ENCODE results near the gene RHBDD3. TPM values are rescaled to one million over a fixed set of nuclear protein-coding genes. Genes with fewer than 3 reads are reported as not detected.

The RHBDD3 gene
- total and polyA plus RNA-seq, 2 of the 8 experiments (the other 6 are each of a cell fraction or from before 2014, with no cell fraction given): 72.1 to 117 TPM

- no peak for TF ChIP-seq CBX5 (IDR thresholded peaks at IDR 0.05; ENCODE audit: low read depth, low read length)
- TF ChIP-seq ATF3 (IDR thresholded peaks at IDR 0.05; ENCODE audit: insufficient read depth, low read depth, low read length): no peak
- TF ChIP-seq USF2 (IDR thresholded peaks at IDR 0.05; ENCODE audit: low read length): no peak
- TF ChIP-seq CREB1 (IDR thresholded peaks at IDR 0.05): peak; percentile 69
- TF ChIP-seq YY1 (IDR thresholded peaks at IDR 0.05; ENCODE audit: low read depth, low read length): peak; percentile 95
- peak; percentile 97 for TF ChIP-seq POLR2AphosphoS5 (IDR thresholded peaks at IDR 0.05; ENCODE audit: low read depth, low read length)
- TF ChIP-seq SIRT6 (IDR thresholded peaks at IDR 0.05; ENCODE audit: low read length): no peak
- no peak for TF ChIP-seq CTCF (IDR thresholded peaks at IDR 0.05; ENCODE audit: control extremely low read depth in 1 of 3, insufficient read depth in 1 of 3, low read depth in 1 of 3, low read length in 3 of 3)
- no peak for TF ChIP-seq SRF (IDR thresholded peaks at IDR 0.05; ENCODE audit: low read depth, low read length)
- TF ChIP-seq RBBP5 (IDR thresholded peaks at IDR 0.05; ENCODE audit: borderline replicate concordance, low read depth, low read length): peak; percentile 80; the same call in 1 of the 2 replicates
- peak; percentile 99 for TF ChIP-seq TAF1 (IDR thresholded peaks at IDR 0.05; ENCODE audit: low read depth, low read length)
- no peak for TF ChIP-seq JUN (IDR thresholded peaks at IDR 0.05; ENCODE audit: low read depth, low read length)
- peak; percentile 73 for TF ChIP-seq KDM4A (IDR thresholded peaks at IDR 0.05; ENCODE audit: low read depth, low read length, severe bottlenecking)
- no peak for TF ChIP-seq CBX8 (IDR thresholded peaks at IDR 0.05; ENCODE audit: borderline replicate concordance, low read depth, low read length)
- TF ChIP-seq BACH1 (IDR thresholded peaks at IDR 0.05; ENCODE audit: low read length): peak; percentile 93
- TF ChIP-seq SUZ12 (IDR thresholded peaks at IDR 0.05; ENCODE audit: low read length): no peak
- TF ChIP-seq POU5F1 (IDR thresholded peaks at IDR 0.05; ENCODE audit: low read depth, low read length): no peak
Observed at GRCh38 chr22:29267858-29268510, at the start of gene RHBDD3, which contains the start of gene EWSR1 (continued).
